Bronchial epithelial cell (primary cell): Measurements from ENCODE around the gene ABCA4. TPM values are rescaled to one million over a fixed set of nuclear protein-coding genes. Genes with fewer than 3 reads are reported as not detected.

Source experiments
- DNase-seq: peaks from one replicate; pipeline ENCODE4 v3.0.0-alpha.2; 2010; ENCODE audit warnings: low read depth
- FAIRE-seq: peaks from 2 replicates; lab custom pipeline; 2011; peaks lifted over from hg19 to GRCh38; lab: Jason Lieb, UNC
- H3K27me3 ChIP-seq: 2 replicates; pipeline ENCODE4 v1.5.1; 2011; ENCODE audit warnings: low read length; ENCODE audit not compliant: control insufficient read depth, insufficient read depth
- H3K36me3 ChIP-seq: 2 replicates; pipeline ENCODE4 v1.5.1; 2011; ENCODE audit warnings: low read length; ENCODE audit not compliant: control insufficient read depth, insufficient read depth
- H3K4me3 ChIP-seq: 2 replicates; pipeline ENCODE4 v1.5.1; 2011; ENCODE audit warnings: mild to moderate bottlenecking, low read depth, low read length, control low read depth
- CTCF ChIP-seq: IDR thresholded peaks from 2 replicates; pipeline ENCODE4 v1.5.1; 2011; ENCODE audit warnings: mild to moderate bottlenecking, moderate library complexity, low read length, control low read depth, inconsistent platforms; ENCODE audit not compliant: insufficient read depth, severe bottlenecking
- total RNA-seq: library from RNA; depleted of rRNA; stranded (reverse); fragments of >200 nt; gene quantifications from 2 replicates; pipeline ENCODE4 v1.2.1, GENCODE V29; 2014

ABCA4 gene
- total RNA-seq, 1 donor from 2014 or later, result under 0.01 TPM

- H3K36me3 ChIP-seq, result no peaks in the 10 kb centered on the region
- H3K27me3 ChIP-seq, result no peaks in the 10 kb centered on the region
- DNase-seq (no peak), FAIRE-seq (no peak)
- TF ChIP-seq CTCF, result no peak
- no peak overlapping the region for H3K4me3 ChIP-seq
These were observed 76.6 kb downstream of the ABCA4 start for GRCh38 chr1:94044290-94044790.

GRCh38 chr1:94043738-94044289 is 77.1 kb downstream of the ABCA4 start:
- FAIRE-seq (no peak), DNase-seq (no peak)
- no peaks in the 10 kb centered on the region for H3K27me3 ChIP-seq
- TF ChIP-seq CTCF, result no peak
- H3K36me3 ChIP-seq, result no peaks in the 10 kb centered on the region
- H3K4me3 ChIP-seq, result no peak overlapping the region

- Histone ChIP-seq H3K36me3 (no peaks in the 10 kb centered on the region), H3K27me3 (no peaks in the 10 kb centered on the region), H3K4me3 (no peak overlapping the region)
- no peak for FAIRE-seq
- no peak for TF ChIP-seq CTCF
- no peak for DNase-seq
These were observed 78.6 kb downstream of the ABCA4 start for GRCh38 chr1:94042388-94042787.

- no peak for TF ChIP-seq CTCF
- Histone ChIP-seq H3K27me3 (no peaks in the 10 kb centered on the region), H3K36me3 (no peaks in the 10 kb centered on the region), H3K4me3 (no peak overlapping the region)
- DNase-seq, result no peak
- no peak for FAIRE-seq
These were observed 80.9 kb downstream of the ABCA4 start for GRCh38 chr1:94039871-94040569.

- TF ChIP-seq CTCF, result peak; percentile 89
- H3K27me3 ChIP-seq, result no peaks in the 10 kb centered on the region
- H3K36me3 ChIP-seq, result no peaks in the 10 kb centered on the region
- peak; percentile 59 for DNase-seq
- FAIRE-seq, result no peak
- no peak overlapping the region for H3K4me3 ChIP-seq
These were observed 81.5 kb downstream of the ABCA4 start for GRCh38 chr1:94039514-94039870.
